Retinal pigment epithelial cell (primary cell): ENCODE results near the gene FBXO9.
A peak's percentile ranks its signal among the peaks of the same experiment; 100 is the strongest.

Experiments
- DNase-seq: peaks from one replicate; pipeline ENCODE4 v3.0.0-alpha.2; 2010; ENCODE audit warnings: low read depth
- H3K4me3 ChIP-seq: 2 replicates; pipeline ENCODE4 v1.5.1; 2011; ENCODE audit warnings: mild to moderate bottlenecking, low read length, control low read depth, moderate library complexity
- CTCF ChIP-seq: conservative IDR thresholded peaks from 2 replicates; pipeline ENCODE4 v1.5.1; 2011; ENCODE audit warnings: low read depth, low read length, control low read depth, inconsistent platforms

The FBXO9 gene

DNA sequence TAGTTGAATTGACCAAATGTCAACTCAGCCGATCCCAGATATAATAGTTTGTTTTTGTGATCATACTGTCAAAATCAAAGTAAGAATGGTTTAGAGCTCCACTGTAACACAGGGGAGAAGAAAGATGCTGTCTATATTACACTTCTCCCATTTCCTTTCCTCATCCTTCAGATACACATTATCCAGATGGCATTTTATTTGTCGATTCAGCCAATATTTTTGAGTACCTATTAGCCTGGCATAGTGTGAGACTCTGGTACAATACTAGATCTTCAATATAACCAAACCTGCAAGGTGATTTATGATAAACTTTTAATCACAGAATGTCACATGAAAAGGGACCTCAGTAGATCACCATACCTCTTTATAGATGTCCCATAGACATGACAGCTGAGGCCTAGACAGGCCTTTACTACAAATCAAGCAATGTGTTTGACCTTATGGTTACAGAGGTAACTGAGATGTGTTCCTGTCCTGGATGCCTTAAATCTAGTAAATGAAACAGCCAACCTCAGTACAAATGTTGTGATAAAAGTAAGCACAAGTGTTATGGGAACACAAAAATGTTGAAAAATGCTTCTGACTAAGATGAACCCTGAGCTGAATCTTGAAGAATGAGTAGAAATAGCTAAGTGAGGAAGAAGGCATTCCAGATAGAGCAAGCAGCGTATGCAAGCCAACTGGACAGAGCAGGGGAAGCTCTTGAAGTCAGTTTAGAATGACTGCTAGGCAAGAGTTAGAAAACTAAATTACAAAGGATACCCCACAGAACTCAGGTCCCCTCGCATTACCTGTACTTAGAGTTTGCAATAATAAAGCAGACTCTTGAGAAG lies 1.9 kb downstream of the FBXO9 start:
- TF ChIP-seq CTCF, result no peak
- DNase-seq, result no peak
- peak overlapping the region; percentile 91 for H3K4me3 ChIP-seq

DNA sequence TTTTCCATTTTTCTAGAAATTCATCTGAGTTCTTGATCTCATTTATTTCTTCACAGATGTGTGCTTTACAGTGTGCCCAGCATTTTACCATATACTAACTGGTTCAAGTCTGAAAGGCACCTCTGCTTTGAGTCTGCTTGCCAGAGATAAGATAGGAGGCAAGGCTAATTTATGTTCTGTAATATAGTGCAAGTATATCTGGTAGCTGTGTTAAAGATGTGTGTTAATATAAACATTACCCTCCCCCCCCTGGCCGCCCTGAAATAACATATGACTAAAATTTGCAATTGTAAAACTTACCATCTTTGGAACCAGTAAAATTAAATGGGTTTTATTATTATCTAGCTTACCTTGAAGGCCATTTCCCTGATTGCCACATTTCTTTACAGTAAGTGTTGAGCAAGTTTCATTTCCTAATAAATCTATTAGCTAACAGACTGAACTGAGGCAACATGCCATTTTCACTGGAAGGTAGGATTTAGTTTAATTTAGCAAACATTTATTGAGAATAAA lies 2.7 kb downstream of the FBXO9 start:
- H3K4me3 ChIP-seq, result no peak overlapping the region
- DNase-seq, result no peak
- no peak for TF ChIP-seq CTCF

DNA sequence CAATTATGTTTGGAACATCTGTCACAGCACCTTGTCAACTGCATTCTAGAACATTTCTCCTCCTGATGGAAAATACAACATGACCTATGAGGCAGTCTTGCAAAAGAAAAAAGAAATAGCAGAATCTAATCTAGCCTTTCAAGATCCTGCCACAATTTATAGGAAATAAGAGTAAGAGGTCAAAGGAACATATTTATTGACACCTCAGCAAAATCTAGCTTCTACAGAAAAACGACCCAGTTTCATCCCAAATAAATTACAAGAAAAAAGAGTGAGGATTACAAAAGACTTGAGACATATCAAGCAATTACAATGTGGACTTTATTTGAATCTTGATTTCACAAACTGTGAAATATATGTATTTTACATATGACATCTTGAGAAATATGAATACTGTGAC lies 4.2 kb downstream of the FBXO9 start:
- H3K4me3 ChIP-seq, result no peak overlapping the region
- TF ChIP-seq CTCF, result no peak

GRCh38 chr6:53070806-53071205 lies 5.6 kb downstream of the FBXO9 start:
- no peak overlapping the region for H3K4me3 ChIP-seq
- TF ChIP-seq CTCF, result no peak
- no peak for DNase-seq

More for the DNA sequence above, 4.2 kb downstream of the FBXO9 start:
- no peak for DNase-seq

GRCh38 chr6:53074347-53074746 lies 9.1 kb downstream of the FBXO9 start:
- DNase-seq, result no peak
- H3K4me3 ChIP-seq, result no peak overlapping the region
- TF ChIP-seq CTCF, result no peak

DNA sequence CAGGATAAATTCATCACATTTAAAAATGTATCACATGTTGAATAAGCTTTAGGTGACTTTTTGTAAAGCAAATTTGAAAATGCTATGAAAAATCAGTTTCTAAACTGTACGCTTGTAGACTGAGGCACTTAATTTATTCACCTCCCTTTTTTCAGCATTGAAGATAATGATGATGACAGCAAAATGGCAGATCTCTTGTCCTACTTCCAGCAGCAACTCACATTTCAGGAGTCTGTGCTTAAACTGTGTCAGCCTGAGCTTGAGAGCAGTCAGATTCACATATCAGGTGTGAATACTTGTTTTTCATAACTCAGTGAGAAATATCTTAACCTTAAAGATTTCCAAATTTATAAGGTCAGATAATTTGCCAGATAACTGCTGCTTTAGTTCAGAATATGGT lies 15.6 kb downstream of the FBXO9 start:
- no peak overlapping the region for H3K4me3 ChIP-seq
- DNase-seq, result no peak
- no peak for TF ChIP-seq CTCF

- no peak for DNase-seq
- no peak for TF ChIP-seq CTCF
- no peak overlapping the region for H3K4me3 ChIP-seq
Measured at GRCh38 chr6:53086302-53086701, 21.1 kb downstream of the FBXO9 start.
